HL-60 (cell line): ENCODE results near the gene PIK3CG.
"Not testable (repeated sequence)": the region's sequence is repeated elsewhere in the genome, so short reads cannot be mapped to it uniquely, and the experiment has no call there.

Source experiments
- DNase-seq, 2 experiments: peaks; one replicate each; pipeline ENCODE4 v3.0.0-alpha.2; 2010 to 2020; ENCODE audit warnings: low read depth in 1 of 2, low spot score in 1 of 2
- H3K27ac ChIP-seq: fragments of 250-450 bp; sonication (Bioruptor Pico); replicated peaks from 2 replicates; pipeline ENCODE4 v1.5.1; 2020; ENCODE audit warnings: mild to moderate bottlenecking, moderate library complexity
- H3K27me3 ChIP-seq: fragments of 250-450 bp; sonication (Bioruptor Pico); 2 replicates; pipeline ENCODE4 v1.5.1; 2021; ENCODE audit warnings: mild to moderate bottlenecking, moderate library complexity; ENCODE audit not compliant: insufficient read depth, poor library complexity, severe bottlenecking
- H3K4me3 ChIP-seq: replicated peaks from 2 replicates; pipeline ENCODE4 v1.5.1; 2011; ENCODE audit warnings: mild to moderate bottlenecking, control low read depth, low read length; ENCODE audit not compliant: insufficient read depth
- GABPA ChIP-seq: IDR thresholded peaks from 2 replicates; pipeline ENCODE4 v1.6.1; 2012; ENCODE audit warnings: low read depth
- POLR2AphosphoS5 ChIP-seq: IDR thresholded peaks from 2 replicates; pipeline ENCODE4 v1.6.1; 2012; ENCODE audit warnings: low read depth
- SPI1 ChIP-seq: IDR thresholded peaks from 2 replicates; pipeline ENCODE4 v1.6.1; 2012; ENCODE audit warnings: low read depth, mild to moderate bottlenecking, borderline replicate concordance
- TF ChIP-seq, protein P1 (sequence below): IDR thresholded peaks from 2 replicates; pipeline ENCODE4 v1.6.1; 2012; ENCODE audit warnings: low read depth; ENCODE audit not compliant: insufficient replicate concordance
- TF ChIP-seq, protein P2 (sequence below): IDR thresholded peaks from one replicate; pipeline ENCODE4 v1.5.1; 2011; ENCODE audit warnings: low read length, control low read depth, inconsistent platforms; ENCODE audit not compliant: insufficient read depth

PIK3CG gene

GRCh38 chr7:106895246-106895864 lies 30.3 kb downstream of the PIK3CG start:
- Histone ChIP-seq H3K27me3 (no peaks in the 10 kb centered on the region), H3K27ac (peak overlapping the region; percentile 36), H3K4me3 (no peak overlapping the region)
- DNase-seq = peak in 1 of 2 experiments; percentile 84
- TF ChIP-seq, protein P1, sequence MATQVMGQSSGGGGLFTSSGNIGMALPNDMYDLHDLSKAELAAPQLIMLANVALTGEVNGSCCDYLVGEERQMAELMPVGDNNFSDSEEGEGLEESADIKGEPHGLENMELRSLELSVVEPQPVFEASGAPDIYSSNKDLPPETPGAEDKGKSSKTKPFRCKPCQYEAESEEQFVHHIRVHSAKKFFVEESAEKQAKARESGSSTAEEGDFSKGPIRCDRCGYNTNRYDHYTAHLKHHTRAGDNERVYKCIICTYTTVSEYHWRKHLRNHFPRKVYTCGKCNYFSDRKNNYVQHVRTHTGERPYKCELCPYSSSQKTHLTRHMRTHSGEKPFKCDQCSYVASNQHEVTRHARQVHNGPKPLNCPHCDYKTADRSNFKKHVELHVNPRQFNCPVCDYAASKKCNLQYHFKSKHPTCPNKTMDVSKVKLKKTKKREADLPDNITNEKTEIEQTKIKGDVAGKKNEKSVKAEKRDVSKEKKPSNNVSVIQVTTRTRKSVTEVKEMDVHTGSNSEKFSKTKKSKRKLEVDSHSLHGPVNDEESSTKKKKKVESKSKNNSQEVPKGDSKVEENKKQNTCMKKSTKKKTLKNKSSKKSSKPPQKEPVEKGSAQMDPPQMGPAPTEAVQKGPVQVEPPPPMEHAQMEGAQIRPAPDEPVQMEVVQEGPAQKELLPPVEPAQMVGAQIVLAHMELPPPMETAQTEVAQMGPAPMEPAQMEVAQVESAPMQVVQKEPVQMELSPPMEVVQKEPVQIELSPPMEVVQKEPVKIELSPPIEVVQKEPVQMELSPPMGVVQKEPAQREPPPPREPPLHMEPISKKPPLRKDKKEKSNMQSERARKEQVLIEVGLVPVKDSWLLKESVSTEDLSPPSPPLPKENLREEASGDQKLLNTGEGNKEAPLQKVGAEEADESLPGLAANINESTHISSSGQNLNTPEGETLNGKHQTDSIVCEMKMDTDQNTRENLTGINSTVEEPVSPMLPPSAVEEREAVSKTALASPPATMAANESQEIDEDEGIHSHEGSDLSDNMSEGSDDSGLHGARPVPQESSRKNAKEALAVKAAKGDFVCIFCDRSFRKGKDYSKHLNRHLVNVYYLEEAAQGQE = peak; percentile 22
- peak; percentile 68; the same call in 1 of the 2 replicates for TF ChIP-seq SPI1
- TF ChIP-seq, protein P2, sequence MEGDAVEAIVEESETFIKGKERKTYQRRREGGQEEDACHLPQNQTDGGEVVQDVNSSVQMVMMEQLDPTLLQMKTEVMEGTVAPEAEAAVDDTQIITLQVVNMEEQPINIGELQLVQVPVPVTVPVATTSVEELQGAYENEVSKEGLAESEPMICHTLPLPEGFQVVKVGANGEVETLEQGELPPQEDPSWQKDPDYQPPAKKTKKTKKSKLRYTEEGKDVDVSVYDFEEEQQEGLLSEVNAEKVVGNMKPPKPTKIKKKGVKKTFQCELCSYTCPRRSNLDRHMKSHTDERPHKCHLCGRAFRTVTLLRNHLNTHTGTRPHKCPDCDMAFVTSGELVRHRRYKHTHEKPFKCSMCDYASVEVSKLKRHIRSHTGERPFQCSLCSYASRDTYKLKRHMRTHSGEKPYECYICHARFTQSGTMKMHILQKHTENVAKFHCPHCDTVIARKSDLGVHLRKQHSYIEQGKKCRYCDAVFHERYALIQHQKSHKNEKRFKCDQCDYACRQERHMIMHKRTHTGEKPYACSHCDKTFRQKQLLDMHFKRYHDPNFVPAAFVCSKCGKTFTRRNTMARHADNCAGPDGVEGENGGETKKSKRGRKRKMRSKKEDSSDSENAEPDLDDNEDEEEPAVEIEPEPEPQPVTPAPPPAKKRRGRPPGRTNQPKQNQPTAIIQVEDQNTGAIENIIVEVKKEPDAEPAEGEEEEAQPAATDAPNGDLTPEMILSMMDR = no peak
- peak; percentile 88 for TF ChIP-seq POLR2AphosphoS5
- no peak for TF ChIP-seq GABPA

- no peak for TF ChIP-seq POLR2AphosphoS5
- no peak for DNase-seq
- H3K27ac ChIP-seq = no peak overlapping the region
- no peaks in the 10 kb centered on the region for H3K27me3 ChIP-seq
- no peak overlapping the region for H3K4me3 ChIP-seq
Measured at GRCh38 chr7:106896231-106896630, 31.1 kb downstream of the PIK3CG start.

- not testable (repeated sequence) for DNase-seq, H3K27ac ChIP-seq, H3K4me3 ChIP-seq, H3K27me3 ChIP-seq
Measured at GRCh38 chr7:106897553-106897952, 32.5 kb downstream of the PIK3CG start.

- not testable (repeated sequence) for H3K4me3 ChIP-seq, DNase-seq, H3K27me3 ChIP-seq, H3K27ac ChIP-seq
Measured at GRCh38 chr7:106898967-106899366, 33.9 kb downstream of the PIK3CG start.

GRCh38 chr7:106901828-106902441 lies 36.9 kb downstream of the PIK3CG start:
- Histone ChIP-seq H3K27me3 (no peaks in the 10 kb centered on the region), H3K27ac (peak overlapping the region; percentile 21; the same call in 1 of the 2 replicates), H3K4me3 (no peak overlapping the region)
- DNase-seq = peak in 1 of 2 experiments; percentile 39
- TF ChIP-seq, protein P1 = no peak
- TF ChIP-seq SPI1 (no peak), POLR2AphosphoS5 (no peak), GABPA (no peak)
- TF ChIP-seq, protein P2 = no peak
